Inflammatory macrophage treated with lipopolysaccharide for 4 hours (primary cell): ENCODE measurements around the gene CFAP45.

Experiments used
- DNase-seq: peaks from one replicate; pipeline ENCODE4 v3.0.0-alpha.2; 2020

CFAP45 gene

DNA sequence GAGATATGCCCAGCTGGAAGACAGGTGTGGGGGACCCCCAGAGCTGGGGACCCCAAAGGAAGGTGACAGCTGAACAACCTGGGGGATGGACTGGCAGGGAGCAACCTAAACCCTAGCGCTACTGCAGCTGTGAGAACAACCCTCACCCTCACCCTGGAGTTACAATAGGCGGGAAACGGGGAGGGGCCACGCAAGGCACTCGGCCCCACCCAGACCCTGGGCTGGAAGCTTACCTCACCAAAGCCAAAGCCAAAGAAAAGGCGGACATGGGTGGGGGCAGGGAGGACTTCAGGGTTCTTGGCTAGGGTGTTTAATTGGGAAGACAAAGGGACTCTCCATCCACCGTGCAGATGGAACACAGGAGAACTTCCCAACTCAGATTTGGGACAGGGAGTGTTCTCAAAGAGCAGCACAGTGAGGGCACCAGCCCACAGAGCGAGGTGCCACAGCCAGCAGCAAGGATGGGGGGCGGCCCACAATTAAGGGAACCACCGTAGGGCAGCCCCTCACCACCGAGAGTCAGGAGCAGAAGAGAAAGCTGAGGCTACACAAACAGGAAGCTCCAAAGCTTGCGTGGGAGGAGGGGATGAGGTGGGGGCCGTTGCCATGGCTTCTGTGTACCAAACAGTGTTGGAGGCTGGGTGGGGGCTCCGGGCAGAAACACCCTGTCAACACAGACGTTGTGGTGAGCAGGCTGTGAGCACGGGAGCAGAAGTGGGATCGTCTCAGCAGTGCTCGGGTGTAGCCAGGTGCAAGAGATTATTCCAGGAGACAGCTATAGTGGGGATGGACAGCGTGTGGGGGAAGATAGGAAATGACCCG is 23.4 kb upstream of the CFAP45 start:
- DNase-seq, result peak; percentile 94

DNA sequence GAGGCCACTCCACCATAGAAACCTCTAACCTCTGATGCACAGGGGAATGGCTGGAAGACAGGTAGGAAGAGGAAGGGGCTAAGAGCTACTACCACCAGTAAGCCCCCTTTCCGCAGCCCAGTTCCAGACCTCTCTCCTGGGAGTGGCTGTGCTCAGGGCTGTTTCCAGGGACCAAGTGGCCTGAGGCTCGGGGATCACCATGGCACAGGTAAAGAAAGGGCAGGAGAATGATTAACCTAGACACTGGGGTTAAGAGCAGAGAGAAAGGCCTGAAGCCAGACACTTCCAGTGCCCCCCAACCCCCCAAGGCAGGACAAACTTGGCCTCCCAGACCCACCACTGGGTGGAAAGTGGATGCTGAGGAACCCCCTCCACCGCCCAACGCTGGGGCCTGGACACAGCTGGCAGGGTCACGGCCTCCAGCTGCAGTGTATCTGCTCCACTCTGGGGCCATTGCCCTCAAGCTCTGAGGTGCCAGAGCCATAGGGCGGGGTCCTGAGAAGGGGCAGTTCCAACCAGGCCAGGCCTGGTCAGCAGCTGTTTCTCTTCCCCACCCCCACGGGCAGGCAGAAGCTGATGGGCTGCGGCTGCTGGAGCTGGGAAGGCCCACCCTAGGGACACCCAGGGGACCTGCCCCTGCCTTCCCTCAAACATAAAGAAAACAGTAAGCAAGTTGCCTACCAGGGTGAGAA is 22.7 kb upstream of the CFAP45 start:
- DNase-seq, result no peak

DNA sequence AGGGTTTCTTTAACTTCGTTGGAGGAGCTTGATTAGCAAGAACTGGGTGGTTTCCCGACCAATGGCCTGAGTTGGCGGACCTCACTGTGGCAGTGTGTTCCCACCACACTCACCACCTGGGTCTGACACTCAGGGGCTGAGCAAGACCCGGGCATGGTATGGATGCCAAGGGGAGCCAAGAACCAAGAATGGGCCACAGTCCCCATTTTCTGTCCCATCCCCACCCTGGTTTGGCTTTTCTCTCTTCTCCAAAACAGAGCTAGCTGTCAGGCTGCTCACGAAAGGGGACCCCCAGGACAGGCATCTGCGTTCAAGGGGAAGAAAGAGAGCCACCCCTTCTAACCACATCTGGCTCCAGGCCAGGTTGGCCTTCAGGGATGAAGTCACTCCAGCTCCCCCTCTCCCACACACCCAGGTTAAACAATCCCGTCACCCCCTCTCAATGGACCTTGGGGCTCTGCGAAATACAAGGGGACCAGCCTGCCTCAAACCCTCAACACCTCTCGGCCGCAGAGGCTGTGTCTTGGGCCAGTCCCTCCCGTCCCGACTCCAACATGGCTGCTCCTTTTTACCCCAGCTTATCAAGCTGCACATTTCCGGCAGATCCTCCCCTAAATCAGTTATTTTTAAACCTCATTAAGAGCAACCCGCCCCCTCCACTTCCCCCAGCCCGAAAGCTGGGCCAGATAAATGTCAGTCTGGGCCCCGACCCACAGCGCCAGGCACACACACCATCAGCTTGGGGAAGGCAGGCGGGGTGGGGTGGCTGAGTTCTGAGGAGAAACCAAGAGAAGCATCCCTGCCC is 21.9 kb upstream of the CFAP45 start:
- DNase-seq, result no peak

GRCh38 chr1:159921251-159921650 is 21.3 kb upstream of the CFAP45 start:
- peak; percentile 61 for DNase-seq

GRCh38 chr1:159920651-159921050 is 20.7 kb upstream of the CFAP45 start:
- no peak for DNase-seq

- no peak for DNase-seq
These were observed 20.2 kb upstream of the CFAP45 start for GRCh38 chr1:159920202-159920601.

DNA sequence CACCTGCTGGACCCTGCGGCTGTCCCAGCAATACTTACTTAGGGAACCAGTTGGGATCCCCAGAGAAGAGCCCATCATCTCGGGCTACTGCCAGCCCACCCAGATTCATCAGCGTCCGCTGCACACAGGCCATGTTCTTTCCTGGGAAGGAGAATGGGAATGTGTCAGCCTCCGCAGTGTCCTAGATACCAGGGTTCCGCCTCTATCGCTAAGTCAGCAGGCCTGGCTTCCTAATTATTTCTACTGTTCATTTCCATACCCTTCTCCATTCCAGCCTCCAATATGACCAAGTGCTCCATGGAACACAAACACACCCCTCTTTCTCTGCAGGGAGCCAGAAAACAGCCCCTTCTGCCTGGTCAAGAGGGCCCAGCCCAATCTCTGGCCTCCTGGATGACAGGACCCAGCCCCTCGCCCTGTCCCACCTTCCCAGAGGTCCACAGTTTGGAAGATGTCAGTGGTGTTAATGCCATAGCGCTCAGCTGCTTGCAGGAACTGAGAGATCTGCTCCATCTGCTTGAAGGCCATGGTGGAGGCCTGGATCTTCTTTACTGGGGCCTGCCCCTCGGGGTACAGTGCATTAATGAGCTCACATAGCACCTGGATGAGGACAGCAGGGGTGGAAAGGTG is 19.4 kb upstream of the CFAP45 start:
- DNase-seq, result no peak

DNA sequence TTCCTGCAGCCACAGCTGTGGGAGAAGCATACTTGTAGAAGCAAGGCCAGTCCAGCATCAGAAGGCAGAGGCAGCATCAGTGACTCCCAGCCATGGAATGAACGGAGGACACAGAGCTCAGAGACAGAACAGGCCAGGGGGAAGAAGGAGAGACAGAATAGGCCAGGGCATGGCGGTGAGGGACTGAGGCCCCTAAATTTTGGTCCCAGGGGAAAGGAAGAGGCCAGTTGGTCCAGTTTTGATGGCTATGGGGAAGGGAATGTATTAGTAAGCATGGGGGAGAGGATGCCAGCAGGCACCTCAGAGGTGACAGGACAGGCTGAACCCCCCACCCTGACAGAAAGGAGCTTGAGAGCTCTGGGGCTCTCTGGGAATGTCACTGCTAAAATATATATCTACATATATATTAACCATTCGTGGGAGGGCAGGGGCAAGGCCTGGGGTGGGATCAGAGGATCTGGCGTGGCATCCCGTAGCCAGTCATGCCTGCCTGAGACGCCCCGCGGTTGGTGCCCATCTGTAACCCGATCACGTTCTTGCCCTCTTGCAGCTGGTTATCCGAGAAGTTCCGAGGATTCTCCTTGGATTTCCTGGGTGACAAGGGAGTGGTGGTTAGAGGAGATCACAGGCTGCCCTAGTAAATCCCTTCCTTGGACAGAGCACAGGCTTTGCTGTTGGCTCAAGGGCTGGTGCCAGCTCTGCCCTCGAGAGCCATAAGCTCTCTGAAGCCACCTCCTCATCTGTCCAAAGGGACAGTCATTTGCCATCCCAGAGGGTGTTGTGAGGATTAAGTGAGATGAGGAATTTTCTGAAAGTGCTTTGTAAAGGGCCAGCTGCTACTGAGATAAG is 18.6 kb upstream of the CFAP45 start:
- DNase-seq, result no peak

GRCh38 chr1:159917533-159918351 is 17.8 kb upstream of the CFAP45 start:
- no peak for DNase-seq

DNA sequence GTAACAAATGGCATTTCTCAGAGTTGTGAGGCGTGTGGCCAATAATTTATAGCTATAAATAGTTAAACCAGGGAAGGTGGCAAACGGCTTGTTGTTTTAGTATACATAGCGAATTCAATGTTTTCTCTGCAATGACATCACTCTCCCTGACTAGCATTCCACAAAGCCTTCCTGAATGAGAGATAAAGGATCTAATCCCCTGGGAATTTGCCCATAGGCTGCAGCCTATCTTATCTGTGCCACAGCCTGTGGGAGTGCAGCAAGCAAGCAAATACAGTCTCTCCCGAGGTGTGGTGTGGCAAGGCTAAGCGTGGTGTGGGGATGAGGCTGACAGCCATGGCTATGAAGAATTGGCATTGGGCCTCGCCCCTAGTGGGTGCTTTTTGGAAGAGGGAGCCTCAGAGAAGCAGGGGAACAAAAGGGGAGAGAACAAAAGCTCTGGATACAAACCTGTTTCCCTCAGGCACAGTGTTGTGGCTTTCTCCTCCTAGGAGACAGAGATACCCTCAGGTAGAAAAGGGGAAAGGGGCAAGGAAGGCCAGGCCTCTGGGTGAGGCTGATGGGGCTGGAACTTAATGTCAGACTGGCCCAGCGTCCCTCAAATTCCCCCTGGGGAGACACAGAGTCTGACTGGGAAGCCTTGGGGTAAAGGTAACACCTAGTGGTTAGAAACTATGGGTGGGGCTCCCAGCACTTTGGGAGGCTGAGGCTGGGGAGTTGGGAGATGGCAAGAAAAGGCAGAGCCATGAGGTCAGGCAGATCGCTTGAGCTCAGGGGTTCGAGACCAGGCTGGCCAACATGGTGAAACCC is 16.5 kb upstream of the CFAP45 start:
- no peak for DNase-seq

- no peak for DNase-seq
These were observed 15.7 kb upstream of the CFAP45 start for GRCh38 chr1:159915571-159916241.

- no peak for DNase-seq
These were observed 14.5 kb upstream of the CFAP45 start for GRCh38 chr1:159914252-159915018.

DNA sequence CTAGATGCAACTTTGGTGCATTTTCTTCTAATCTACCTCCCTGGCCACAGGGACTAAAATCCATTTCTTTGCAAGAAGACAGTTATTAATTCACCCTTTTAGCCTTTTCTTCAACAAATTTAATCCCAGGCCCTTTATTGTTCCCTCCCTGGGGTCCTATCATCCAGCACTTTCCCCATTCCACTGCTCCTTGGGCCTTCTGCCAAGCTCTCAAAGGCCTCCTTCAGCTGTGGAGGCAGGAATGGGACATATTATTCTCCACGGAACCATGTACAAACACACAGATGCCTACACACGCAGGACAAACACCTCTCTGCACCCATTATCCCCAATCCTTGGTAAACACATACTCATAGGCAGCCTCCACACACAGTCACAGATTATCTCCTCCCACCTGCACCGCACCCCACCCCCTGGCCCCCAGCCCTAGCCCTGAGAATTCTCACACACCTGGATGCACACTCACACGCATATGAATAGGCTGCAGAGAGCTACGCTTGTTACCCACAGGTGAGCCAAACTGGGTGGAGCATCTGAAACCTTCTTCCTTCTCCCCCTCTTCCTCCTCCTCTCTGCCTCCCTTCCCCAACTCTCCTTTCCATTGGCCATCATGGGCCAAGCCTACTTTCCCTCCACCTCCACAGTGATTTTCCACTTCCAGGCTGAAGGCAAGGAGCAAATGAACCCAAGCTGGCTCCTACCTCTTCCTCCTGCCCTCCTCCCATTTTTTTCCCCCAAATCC is 13.7 kb upstream of the CFAP45 start:
- DNase-seq, result no peak

GRCh38 chr1:159911326-159912070 is 11.5 kb upstream of the CFAP45 start:
- no peak for DNase-seq

- no peak for DNase-seq
These were observed 8.3 kb upstream of the CFAP45 start for GRCh38 chr1:159908031-159908940.

DNA sequence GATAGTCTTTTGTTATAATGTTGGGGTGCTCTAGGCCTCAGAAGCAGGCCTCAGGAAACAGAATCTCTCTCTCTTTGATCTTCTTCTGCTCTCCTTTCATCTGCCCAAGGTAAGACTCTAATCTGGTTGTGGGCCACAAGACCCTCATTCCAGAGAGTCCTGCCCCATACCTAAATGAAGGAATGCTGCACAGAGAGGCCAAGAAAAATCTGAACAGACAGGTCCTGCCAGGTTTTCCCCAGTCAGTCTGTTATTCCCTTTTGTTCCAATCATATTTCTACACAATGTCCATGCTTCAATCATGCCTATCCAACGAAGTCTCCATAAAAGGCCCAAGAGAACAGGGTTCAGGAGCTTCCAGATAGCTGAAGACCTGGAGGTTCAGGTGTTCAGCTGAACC is 7.0 kb upstream of the CFAP45 start:
- DNase-seq, result no peak
